HCT116 (cell line): ENCODE data around the gene CLDN34. TPM values are rescaled to one million over a fixed set of nuclear protein-coding genes. Genes with fewer than 3 reads are reported as not detected.

Experiments used
- EGR1 ChIP-seq: IDR thresholded peaks from 2 replicates; pipeline ENCODE4 v1.6.1; 2012; ENCODE audit warnings: low read depth
- ELF1 ChIP-seq: IDR thresholded peaks from 2 replicates; pipeline ENCODE4 v1.6.1; 2012; ENCODE audit warnings: low read depth, borderline replicate concordance
- total RNA-seq: library from RNA; stranded (reverse); gene quantifications from one replicate; pipeline ENCODE4 v1.2.1, GENCODE V29; 2021; ENCODE audit not compliant: unreplicated experiment

CLDN34 gene
- total RNA-seq, 1 experiment from 2014 or later: not detected

DNA sequence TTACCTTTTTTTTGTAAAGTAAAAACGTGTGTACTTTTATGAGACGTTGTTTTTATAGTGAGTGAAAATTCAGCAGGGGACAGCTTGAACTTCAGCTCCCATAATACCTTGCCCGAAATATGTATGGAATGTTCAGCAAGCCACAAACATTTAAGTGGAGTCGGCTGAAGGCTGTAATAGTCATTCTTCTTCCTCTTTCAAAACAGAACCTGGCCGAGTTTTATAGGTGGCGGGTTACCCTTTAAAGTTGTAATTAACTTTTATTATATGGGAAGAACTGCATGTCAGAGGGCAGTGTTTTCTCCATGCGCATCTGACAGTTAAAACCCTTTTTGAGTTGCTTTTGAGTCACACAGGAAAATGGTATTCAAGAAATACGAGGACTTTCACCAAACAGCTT lies 50.7 kb downstream of the CLDN34 start (continued):
- TF ChIP-seq EGR1 (no peak), ELF1 (no peak)
- TF ChIP-seq, all 23 proteins: peak for 7

Other genes with a start within 250 kb of the CLDN34 start
- 1.8 TPM for gene GPR143, start 201.5 kb upstream of the CLDN34 start, total RNA-seq
- gene SHROOM2, start 180.9 kb upstream of the CLDN34 start, total RNA-seq: 5.3 TPM
- 3.1 TPM for gene CLCN4, start 189.6 kb downstream of the CLDN34 start, total RNA-seq